ENCODE measurements around the gene CYBC1.

GRCh38 chr17:82434216-82434565 is 16.4 kb downstream of the CYBC1 start:
- TF ChIP-seq CTCF (tag by site-specific recombination; IDR thresholded peaks at IDR 0.05) (no peak), YY1 (tag by site-specific recombination; IDR thresholded peaks at IDR 0.05) (no peak), PRDM1 (tag by site-specific recombination; IDR thresholded peaks at IDR 0.05) (no peak), ELK4 (IDR thresholded peaks at IDR 0.05; ENCODE audit: borderline replicate concordance, low read depth, low read length) (no peak), HOXD13 (CRISPR knock-in tag; IDR thresholded peaks at IDR 0.05; ENCODE audit: borderline replicate concordance) (no peak), ZNF621 (tag by site-specific recombination; IDR thresholded peaks at IDR 0.05) (no peak), ZNF654 (tag by site-specific recombination; IDR thresholded peaks at IDR 0.05; ENCODE audit: low read depth) (no peak)
